HG03469 (cell line): Measurements from ENCODE around the gene ADRM1.

Experiments
- ATAC-seq: cut with Tn5 transposase; IDR thresholded peaks from one replicate; pipeline ENCODE4 v1.9.1; 2021; ENCODE audit warnings: mild to moderate bottlenecking, moderate library complexity, moderate number of reproducible peaks; ENCODE audit not compliant: unreplicated experiment

ADRM1 gene

GRCh38 chr20:62353289-62354030 lies 50.7 kb downstream of the ADRM1 start:
- ATAC-seq = no peak

DNA sequence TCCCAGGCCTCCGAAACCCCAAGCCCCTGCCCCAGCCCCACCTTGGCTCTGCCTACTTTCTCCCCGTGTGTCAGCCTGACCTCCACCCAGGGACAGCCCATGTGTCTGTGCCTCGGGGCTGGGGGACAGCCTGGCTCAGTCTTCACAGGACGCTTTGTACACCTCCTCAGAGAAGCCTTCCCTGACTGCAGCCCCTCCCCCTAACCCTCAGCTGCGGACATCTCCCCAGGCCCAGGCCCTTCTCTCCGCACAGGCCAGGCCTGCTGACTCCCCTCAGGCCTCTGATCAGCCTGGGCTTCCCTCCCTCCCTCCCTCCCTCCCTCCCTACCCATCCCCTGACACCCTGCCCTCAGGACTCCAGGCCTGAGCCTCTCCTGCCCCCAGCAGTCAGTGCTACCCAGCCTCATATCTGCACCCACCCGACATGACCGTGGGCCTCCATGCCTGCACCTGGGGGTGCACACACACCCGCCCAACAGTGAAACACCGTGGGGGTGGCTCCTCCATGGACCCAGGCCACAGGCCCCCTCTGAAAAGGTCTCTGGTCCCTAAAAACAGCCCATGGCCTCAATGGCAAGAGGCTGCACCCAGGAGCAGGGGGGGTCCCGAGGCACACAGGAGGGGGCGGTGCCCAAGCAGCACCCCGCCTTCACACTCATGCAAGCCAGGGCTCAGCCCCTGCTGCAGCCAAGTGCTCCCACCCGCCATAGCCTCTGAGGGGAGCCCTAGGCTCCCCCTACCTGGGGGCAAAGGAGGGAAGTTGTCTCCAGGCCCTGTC lies 51.4 kb downstream of the ADRM1 start:
- no peak for ATAC-seq

DNA sequence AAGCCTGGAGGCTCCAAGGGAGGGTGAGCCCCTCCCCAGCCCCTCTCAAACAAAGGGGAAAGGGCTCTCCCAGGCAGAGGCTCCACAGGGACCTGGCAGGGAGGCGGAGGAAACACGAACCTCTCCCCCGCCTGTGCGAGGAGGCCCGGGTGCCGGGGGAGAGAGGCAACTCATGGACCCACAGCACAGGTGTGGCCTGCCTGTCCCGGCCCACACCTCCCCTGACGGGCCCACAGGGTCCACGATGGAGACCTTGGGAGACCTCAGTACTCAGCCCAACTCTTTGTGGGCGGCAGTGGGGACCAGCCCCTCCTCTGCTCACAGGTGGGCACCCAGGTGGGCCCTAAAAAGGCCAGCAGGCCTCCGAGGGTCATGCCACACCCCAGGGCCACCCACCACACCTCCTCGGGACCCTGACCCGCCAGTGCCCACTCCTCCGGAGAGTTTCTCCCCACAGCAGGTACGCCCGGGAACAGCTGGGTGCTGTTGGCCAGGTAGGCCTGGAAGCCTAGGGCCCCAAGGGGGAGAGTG lies 52.1 kb downstream of the ADRM1 start:
- no peak for ATAC-seq

DNA sequence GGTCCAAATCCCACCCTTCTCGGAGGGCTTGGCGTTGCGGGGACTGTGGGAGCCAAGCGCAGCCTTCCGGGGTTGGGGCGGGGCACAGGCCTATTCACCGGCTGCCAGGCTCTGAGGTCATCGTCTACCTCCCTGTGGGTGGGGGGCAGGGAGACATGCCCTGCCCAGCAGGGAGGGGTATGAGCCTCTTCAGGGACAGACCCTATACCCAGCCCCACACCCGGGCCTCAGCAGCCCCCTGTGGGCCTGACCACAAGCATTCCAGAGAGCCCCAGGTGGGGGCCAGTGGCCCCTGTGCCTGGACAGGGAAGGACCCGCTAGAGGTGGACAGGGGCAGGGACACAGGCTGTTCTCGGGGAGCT lies 52.7 kb downstream of the ADRM1 start:
- ATAC-seq = no peak

GRCh38 chr20:62355878-62356588 lies 53.2 kb downstream of the ADRM1 start:
- ATAC-seq = no peak

GRCh38 chr20:62356589-62357186 lies 53.9 kb downstream of the ADRM1 start:
- no peak for ATAC-seq

GRCh38 chr20:62357187-62357667 lies 54.4 kb downstream of the ADRM1 start:
- ATAC-seq = no peak

GRCh38 chr20:62357681-62358080 lies 54.9 kb downstream of the ADRM1 start:
- no peak for ATAC-seq
